8988T (cell line): ENCODE data around the gene CAMKMT.
"Not testable (repeated sequence)": the region's sequence is repeated elsewhere in the genome, so short reads cannot be mapped to it uniquely, and the experiment has no call there.

Experiments used
- DNase-seq: peaks from one replicate; pipeline ENCODE4 v3.0.0; 2011

Gene CAMKMT

DNA sequence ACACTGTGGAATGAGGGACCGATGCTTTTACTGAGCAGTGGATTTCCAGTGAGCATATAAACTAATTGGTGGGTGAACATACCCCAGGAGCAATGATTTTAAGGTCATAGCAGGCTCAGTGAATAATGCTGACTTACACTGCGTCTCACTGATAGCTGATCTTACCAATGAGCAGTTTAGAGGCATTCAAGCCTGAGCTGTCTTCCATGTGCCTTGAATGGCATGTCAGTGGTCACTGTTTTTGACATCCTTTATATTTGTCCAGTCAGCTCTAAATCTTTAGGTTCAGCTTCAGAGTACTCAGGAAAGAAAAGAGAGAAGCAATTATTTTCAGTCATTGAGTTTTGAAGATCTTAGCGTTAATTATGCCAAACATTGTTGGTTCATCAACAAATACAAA is 88.3 kb downstream of the CAMKMT start:
- DNase-seq: no peak

DNA sequence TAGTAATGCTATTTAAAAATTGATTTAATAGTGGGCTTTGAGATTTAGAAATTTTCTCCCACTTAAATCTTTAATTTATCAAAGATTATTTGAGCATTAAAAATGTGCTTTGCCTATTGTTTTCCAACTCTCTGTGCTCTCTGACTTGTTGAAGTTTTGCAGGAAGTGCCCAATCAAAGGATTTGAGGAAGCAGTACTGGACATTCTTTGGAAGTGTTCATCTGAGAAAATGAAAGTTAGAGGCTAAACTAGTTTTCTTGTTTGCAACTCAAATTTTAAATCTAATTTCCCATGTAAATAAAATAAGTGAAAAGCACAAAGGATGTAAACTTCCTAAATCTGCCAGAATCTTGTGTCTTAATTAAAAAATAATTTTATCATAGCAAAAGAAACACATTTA is 89.1 kb downstream of the CAMKMT start:
- no peak for DNase-seq

DNA sequence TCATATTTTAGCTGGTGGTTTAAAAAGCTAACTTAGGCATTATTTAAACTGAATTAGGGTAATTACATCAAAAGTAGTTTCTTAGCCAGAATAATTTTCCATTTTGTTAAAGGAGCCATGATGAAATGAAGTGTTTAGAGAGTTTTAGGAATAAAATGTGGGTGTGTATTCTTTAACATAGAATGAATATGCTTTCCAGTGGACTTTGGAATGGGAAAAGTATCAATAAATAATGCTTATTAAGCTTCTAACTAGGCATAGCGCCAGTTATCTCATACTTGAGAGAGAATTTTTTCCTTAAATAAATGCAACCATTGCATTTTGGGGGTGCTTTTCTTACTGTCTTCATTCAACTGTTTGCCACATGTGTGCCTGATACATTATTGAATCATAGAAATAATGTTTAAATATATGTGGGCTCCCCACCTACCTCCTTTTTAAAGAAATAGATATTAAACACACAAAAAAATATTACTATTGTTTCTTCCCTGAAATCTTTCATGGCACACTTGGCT is 90.4 kb downstream of the CAMKMT start:
- DNase-seq: no peak

DNA sequence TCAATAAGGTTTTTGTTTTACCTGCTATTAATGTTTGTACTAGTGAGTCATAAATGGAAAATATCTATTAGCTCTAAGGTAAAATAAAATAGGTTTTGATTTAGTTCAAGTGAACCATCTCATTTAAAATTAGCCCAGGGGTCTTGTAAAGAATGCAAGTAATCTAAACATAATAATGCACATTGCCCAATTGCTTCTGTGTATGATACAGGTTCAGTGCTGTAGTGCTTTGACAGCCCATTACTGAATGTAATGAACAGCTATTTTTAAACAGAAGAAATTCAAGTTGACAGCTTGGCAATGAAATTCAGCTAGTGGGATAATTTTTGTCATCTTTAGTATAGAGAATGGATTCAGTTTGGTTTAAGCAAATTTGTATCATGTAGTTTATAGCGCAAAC is 91.5 kb downstream of the CAMKMT start:
- DNase-seq: no peak

DNA sequence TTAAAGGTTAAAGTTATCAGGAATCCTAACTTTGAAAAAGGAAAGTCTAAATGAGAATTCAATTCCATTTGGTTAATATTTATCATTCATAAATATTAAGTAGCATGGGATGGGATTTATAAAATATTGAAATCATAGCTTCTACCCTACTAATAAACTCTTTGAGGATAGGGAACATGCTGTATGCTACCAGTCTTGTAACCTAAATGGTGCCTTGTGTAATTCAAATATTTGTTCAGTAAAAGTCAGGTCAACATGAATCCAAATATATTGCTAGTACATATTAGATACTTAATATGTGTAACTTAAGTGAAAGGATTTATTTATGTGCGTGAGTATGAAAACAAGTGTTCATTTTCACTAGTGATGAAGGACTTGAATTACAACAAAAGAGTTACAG is 94.1 kb downstream of the CAMKMT start:
- no peak for DNase-seq

DNA sequence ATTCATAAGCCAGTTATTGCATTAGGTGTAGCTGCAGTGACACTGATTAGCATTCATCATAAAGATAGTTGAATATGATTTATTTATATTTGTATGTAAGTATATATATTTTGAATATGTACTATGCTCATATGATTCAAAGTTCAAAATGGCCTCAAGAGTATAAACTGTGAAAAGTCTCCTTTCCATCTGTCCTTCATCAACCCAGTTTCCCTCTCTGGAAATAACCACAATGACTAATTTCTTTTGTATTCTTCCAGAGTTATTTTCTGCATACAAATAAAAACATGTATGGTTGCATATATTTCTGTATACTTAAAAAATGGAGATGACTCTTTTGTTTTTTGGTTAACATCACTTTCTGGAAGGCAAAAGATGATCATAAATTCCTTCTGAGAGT is 95.2 kb downstream of the CAMKMT start:
- DNase-seq: no peak

DNA sequence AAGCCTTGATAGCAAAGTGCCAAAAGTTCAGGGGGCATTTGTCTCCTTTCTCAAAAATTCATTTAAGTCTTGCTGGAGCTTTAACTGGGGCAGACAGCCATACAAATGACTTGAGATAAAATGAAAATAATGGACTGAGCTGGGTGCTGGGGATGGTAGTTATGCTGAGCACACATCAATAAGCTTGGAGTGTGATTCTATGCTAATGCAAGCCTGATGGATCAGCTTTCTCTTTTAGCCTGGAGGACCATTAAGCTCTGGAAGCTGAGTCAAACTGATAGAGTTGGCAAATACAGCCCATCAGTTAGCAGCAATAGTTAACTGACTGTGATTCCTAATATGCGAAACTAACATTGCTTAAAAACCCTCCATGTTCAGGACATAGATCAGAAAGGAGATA is 98.0 kb downstream of the CAMKMT start:
- no peak for DNase-seq

DNA sequence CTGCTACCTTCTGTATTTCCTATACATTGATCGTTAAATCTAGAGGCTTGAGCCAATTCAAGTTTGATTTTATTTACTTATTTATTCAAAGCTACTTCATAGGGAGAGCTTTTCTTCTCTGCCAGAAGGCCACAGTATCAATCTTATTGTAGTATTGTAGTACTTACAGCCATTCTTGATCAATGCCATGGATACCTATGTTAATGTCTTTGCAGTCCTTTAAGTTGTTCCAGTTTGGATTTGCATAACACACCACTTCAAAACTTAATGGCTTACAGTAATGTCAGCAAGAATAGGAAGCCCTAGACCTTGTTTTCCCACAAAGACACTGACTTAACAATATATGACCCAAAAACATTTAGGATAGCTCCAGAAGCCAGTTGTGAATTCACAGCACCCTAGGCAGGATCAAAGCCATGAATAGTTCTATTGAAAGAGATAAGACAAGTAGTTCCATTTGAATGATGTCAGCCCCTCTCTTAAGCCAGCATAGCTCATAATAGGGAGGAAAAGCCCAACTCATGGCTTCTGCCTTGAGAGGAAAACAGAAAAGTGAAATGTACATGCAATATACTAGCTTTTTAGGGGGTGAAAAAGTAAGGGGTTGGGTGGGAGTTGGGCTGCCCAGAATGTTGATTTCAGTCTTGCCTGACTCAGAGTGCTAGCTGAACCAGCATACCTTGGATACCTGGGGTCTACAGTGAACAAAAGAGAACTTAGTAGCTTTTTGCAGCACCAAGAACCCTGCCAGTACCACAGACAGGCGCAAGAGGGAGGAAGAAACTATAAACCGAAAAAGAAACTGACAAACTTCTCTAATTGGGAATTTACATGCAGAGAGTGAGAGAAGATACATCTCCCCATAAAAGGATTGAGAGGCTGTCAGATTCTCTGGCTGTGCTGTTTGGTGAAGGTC is 101.4 kb downstream of the CAMKMT start:
- no peak for DNase-seq

DNA sequence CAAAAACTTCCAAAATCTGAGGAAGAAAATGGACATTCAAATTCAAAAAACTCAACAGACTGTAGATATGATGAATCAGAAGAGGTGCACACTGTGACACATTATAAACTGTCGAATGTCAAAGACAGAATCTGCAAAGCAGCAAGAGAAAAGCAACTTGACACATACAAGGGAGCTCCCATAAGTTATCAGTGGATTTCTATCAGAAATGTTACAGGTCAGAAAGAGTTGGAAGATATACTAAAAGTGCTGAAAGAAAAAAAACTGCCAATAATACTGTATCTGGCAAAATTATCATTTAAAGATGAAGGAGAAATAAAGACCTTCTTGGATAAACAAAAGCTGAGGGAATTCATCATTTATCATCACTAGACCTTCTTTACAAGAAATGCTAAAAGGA is 102.7 kb downstream of the CAMKMT start:
- no peak for DNase-seq

DNA sequence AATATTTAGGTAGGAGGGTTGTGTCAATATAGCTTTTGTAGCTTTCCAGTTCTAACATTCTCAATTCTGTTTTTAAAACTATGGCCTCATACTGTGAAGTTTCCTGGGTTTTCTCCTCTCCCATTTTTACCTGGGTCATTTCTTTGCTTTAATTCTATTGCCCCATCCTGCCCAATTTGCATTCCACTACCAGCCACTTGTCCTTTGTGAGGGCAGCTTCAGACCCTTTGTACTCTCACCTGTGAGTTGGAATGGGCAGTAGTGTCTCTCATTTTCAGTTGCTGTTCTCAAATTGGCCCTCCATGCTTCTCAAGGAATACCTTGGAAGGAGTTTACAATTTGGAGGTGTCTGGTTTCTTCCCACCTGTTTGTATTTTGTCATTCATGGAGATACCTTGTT is 108.4 kb downstream of the CAMKMT start:
- DNase-seq: no peak

DNA sequence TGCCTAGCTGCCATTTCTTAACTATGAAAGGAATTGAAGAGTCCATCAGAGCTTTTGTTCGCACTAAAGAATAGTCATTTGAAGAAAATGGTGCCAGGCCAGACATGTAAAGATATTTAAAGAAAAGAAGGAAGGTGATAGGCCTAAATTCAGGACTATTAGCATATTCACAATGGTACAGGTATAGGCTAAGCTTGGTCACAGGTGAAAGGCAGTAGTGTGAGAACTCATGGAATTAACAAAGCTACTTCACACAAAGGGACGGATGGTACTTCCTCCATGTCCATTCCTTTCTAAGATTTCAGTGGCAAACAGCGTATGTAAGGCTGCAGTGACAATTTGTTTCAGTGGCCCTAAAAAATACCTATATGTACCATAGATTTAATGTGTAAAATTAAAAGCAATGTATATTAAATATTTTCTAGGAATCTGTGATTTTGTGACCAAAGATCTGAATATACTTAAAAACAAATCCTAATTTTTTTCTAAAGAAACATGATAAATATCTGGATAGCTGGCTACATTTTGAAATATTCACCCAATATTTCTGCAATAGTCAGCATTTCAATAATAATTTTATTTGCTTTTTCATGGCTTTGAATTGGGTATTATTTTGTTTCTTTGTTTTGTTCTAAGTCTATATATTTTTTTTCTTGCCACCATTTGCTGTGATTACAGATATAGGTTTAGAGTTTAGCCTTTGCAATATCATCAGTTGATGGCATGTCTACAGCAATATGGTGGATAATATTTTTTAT is 116.1 kb downstream of the CAMKMT start:
- DNase-seq: no peak

DNA sequence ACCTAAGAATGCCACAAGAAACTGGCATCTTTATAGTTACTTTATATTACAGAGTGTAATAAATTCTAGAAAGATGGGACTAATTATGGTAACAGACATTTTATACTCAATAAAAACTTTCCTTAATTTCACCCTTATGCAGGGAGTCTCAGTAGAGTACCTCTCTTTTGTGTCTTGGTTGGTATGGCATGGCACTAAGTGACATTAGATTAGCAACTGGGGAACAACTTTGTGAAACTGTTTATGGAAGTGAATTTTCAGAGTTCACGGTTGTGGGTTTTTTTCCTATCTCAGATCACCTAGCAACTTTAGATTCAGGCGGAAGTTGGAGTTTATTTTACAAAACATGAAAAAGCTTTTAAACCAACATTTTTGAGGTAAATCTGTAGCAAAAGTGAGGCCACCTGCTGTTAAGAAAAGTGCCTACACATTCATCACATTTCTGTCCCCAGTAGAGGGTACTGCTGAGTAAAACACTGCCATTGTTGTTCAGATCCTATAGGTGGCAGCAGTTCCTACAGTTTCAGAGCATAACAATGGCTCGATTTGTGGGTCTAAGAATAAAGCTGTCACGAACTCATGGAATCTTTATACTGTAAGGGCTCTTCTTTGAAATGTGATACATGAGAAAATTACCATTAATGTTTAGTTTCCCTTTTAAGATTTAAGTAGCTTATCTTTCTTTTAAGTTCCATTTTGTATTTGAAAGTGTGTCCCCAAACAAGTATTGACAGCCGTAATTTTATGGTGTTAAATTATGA is 117.6 kb downstream of the CAMKMT start:
- DNase-seq: peak; percentile 20

DNA sequence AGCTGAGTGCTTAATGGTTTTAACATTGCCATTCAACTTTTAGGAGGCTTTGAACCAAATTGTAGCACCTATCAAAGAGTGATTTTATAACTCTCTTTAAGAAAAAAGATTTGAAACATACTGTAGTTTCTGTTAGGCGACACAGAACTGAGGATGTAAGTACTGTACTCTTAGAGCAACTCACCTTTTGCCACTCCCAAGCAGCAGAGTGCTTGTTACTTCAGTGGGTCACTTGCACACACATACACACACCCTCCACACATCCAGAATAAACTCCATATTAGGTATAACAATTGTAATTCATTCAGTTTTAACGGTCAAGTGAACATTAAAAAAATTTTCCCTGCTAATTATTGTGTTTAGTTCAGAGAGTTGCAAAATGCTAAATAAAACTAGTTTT is 118.3 kb downstream of the CAMKMT start:
- no peak for DNase-seq

DNA sequence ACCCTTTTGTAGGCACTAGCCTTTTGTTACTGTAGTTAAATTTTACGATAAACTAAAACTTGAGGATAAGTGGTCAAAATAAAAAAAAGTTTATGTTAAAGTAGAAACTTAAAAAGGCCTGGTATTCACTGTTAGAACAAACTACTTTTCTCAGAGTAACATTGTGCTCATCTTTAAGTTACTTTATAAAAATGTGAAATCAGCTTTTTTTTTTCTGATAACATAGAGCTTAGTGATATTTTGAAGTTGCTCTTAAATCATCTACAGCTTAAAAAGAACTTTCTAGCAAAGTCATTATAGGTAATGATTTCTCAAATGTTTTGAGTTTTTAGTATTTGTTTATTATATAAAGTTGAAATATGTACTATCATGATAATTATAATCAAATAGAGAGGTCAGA is 125.3 kb downstream of the CAMKMT start:
- no peak for DNase-seq

DNA sequence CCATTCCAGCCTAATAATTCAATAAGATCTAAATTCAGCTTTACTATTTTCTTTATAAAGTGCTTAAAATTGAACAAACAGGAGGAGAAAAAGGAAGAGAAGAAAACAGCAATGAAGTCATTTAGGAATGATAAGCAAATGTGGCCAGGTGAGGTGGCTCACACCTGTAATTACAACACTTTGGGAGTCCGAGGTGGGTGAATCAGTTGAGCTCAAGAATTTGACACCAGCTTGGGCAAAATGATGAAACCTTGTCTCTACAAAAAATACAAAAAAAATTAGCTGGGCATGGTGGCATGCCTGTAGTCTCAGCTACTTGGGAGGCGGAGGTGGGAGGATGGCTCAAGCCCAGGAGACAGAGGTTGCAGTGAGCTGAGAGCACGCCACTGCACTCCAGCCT is 129.0 kb downstream of the CAMKMT start:
- no peak for DNase-seq

DNA sequence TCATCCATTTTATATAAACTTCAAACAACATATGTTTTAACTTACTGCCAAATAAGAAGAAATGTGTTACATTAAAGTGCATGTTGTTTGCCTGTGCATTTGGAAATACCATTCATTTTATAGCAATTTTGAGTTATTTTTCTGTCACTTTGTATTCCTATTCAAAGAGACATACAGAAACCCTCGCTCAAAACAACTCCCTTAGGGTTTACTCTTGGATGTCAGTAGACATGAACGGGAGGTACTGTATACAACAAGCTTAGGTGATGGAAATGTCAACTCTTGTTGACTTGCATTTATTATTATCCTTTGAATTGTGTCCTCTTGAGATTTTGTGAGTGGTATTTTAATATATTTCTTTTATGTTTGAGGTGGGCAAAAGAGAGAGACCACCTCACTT is 132.3 kb downstream of the CAMKMT start:
- DNase-seq: no peak

DNA sequence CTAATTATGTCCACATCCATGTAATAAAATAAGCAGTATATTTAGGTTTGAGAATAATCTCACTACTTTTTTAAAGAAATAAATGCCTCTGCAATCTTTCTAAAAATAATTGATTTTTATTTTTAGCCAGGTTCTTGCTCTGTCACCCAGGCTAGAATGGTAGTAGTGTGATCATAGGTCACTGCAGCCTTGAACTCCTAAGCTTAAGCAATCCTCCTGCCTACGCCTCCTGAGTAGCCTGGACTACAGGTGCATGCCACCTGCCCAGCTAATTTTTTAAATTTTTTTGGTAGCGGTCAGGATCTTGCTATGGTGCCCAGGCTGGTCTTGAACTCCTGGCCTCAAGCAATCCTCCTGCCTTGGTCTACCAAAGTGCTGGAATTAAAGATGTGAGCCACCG is 133.3 kb downstream of the CAMKMT start:
- DNase-seq: no peak

DNA sequence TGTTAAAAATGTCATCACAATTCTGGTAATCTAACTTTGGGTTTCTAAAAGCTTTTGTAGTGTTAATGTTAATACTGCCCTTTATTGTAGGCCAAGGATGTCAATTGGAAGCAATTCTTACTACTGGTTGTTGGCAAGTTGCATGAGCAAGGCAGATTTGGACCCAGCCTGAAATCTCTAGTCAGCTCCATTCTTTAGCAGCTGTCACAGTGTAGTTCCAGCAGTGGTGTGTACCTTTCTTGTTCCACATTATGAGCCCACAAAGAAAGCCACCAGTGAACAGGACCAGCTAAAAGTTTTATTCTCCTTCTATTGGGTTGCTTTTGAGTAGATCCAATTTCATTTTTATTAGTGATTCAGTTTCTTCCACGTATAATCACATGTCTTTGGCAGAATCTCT is 133.8 kb downstream of the CAMKMT start:
- no peak for DNase-seq

DNA sequence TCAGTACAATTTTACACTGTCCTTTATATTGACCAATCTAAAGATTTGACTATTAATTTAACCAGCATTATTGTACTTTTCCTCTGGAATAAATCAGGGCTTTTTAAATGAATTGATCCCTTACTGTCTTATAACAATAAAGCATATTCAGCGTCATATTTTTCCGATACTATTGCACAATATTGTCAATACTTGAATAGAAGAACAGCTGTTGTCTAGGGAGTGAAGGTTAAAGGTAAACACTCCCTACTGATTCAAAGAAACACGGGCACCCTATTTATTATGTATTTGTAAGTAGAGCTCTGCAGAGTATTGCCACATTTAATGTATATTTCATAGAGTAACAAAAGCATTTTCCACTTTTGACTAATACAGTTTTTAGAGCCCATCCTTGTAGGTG is 134.4 kb downstream of the CAMKMT start:
- DNase-seq: no peak

DNA sequence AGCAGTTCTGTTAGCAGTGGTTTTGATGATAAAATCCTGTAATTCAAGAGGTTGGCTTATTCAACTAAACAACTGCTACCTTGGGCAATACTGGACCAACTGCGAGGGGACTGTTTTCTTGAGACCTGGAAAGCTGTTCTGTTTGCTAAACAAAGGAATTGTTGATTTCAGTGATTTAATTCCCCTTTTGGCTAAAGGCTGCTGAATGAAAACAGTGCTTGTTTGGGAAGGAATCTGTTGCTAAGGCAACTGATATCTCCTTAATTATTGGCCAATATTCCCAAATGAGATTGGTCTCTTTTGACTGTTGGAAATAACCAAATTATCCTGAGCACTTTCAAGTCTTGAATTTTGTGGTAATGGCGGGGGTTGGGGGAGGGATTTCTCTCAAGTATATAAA is 136.8 kb downstream of the CAMKMT start:
- DNase-seq: no peak

DNA sequence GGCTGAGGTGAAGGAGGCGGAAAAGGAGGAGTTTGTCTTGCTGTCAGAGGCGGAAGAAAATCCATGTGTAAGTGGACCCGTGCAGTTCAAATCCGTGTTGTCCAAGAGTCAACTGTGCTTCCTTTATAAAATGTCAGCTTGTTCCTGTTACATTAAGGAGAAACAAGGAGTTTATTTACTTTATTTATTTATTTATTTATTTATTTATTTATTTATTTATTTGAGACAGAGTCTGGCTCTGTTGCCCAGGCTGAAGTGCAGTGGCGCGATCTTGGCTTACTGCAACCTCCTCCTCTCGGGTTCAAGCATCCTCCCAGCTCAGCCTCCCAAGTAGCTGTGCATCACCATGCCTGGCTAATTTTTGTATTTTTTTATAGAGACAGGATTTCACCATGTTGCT is 143.9 kb downstream of the CAMKMT start:
- DNase-seq: not testable (repeated sequence)

DNA sequence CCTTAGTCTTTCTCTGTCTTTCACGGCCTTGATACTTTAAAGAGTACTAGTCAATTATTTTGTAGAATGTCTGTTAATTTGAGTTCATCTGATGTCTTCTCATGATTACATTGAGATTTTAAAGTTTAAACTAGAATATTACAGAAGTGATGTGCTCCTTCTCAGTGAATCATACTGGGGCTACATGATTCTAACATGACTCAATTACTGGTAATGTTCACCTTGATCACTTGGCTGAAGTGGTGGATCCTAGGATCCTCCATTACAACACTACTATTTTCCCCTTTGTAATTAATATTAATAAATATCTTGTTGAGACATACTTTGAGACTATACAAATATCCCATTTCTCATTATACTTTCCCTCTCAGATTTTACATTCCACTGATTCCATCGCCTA is 148.5 kb downstream of the CAMKMT start:
- DNase-seq: no peak

DNA sequence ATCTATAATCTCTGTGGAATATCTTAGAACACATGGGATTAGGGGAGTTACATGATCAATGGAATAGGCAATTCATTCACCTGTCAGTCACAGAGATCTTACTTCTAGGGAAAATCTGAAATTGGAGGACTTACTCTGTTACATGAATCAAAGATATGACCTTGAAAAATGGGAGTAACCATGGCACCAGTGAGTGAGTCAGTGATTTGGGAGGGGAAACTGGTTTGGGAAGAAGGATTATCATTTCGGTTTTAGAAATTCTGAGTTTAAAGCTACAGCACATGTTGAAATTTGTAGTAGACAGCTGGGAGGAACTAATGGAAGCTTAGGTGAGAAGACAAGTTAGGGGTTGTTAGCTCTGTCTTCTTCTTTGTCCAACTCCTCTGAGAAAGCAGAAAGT is 153.7 kb downstream of the CAMKMT start:
- no peak for DNase-seq
